Right atrium auricular region (tissue), 2 donors: ENCODE data around the gene SEH1L. TPM values are rescaled to one million over a fixed set of nuclear protein-coding genes. Genes with fewer than 3 reads are reported as not detected.
"Not testable (repeated sequence)": the region's sequence is repeated elsewhere in the genome, so short reads cannot be mapped to it uniquely, and the experiment has no call there.

Source experiments
- DNase-seq: peaks from one replicate; pipeline ENCODE4 v3.0.0-alpha.2; 2019; ENCODE audit warnings: low spot score
- H3K27ac ChIP-seq, 2 donors: fragments of 200-600 bp; sonication (generic); 1 replicate in 1 of 2; 2 replicates in 1 of 2; pipeline ENCODE4 v1.5.1; 2016 to 2019
- H3K27me3 ChIP-seq, 2 donors: fragments of 200-600 bp; sonication (generic); one replicate each; pipeline versions ENCODE4 v1.5.1 to v1.6.0; 2017 to 2019
- H3K36me3 ChIP-seq: fragments of 200-600 bp; sonication (generic); one replicate; pipeline ENCODE4 v1.5.1; 2016
- H3K4me1 ChIP-seq, 2 donors: fragments of 200-600 bp; sonication (generic); one replicate each; pipeline versions ENCODE4 v1.5.1 to v1.6.0; 2017 to 2019
- H3K4me3 ChIP-seq, 2 donors: fragments of 200-600 bp; sonication (generic); 1 replicate in 1 of 2; 2 replicates in 1 of 2; pipeline ENCODE4 v1.5.1; 2017 to 2019; ENCODE audit warnings: mild to moderate bottlenecking in 1 of 2, moderate library complexity in 1 of 2
- H3K9me3 ChIP-seq, 2 donors: fragments of 200-600 bp; sonication (generic); one replicate each; pipeline ENCODE4 v1.5.1; 2019
- CTCF ChIP-seq, 2 donors: fragments of 200-600 bp; sonication (generic); IDR thresholded peaks; one replicate each; pipeline ENCODE4 v1.5.1; 2019; ENCODE audit warnings: antibody characterized with exemption in 2 of 2
- total RNA-seq, 2 donors: library from RNA; depleted of rRNA; stranded (reverse); fragments of >200 nt; gene quantifications; one replicate each; pipeline ENCODE4 v1.1.0, GENCODE V29; 2016

SEH1L gene
- total RNA-seq = 10 to 100 TPM in 1 of 2 donors, 1 to 10 TPM in 1; 7.7 to 17.7 TPM

- Histone ChIP-seq H3K36me3 (no peaks in the 10 kb centered on the region), H3K27me3 (no peaks in the 10 kb centered on the region), H3K4me1 (peaks cover 0 to 29% of the 10 kb centered on the region in 2 donors), H3K9me3 (no peaks in the 10 kb centered on the region), H3K27ac (peak within 1 kb of the TSS; percentile 95 to 99), H3K4me3 (peak within 1 kb of the TSS; percentile 68 to 71)
- DNase-seq = peak; percentile 98
- no peak for TF ChIP-seq CTCF (IDR thresholded peaks at IDR 0.05)
Observed at GRCh38 chr18:12947285-12948049, at the start of gene SEH1L. Gene SEH1L (plus strand): TSS chr18:12948011. CDS start chr18:12948122, 111 bp downstream.

GRCh38 chr18:12901208-12901607 is 46.6 kb upstream of the SEH1L start:
- not testable (repeated sequence) for H3K36me3 ChIP-seq, H3K9me3 ChIP-seq, H3K4me1 ChIP-seq, H3K27me3 ChIP-seq, H3K4me3 ChIP-seq, DNase-seq, H3K27ac ChIP-seq

- no peak overlapping the region for H3K27ac ChIP-seq
- no peaks in the 10 kb centered on the region for H3K36me3 ChIP-seq
- no peak for TF ChIP-seq CTCF (IDR thresholded peaks at IDR 0.05)
- H3K27me3 ChIP-seq = no peaks in the 10 kb centered on the region
- no peaks in the 10 kb centered on the region for H3K9me3 ChIP-seq
- no peak overlapping the region for H3K4me3 ChIP-seq
- DNase-seq = no peak
- H3K4me1 ChIP-seq = peaks cover 0 to 9% of the 10 kb centered on the region in 2 donors
Observed at GRCh38 chr18:12904012-12904516, 43.7 kb upstream of the SEH1L start.

GRCh38 chr18:12906119-12906518 is 41.7 kb upstream of the SEH1L start:
- Histone ChIP-seq H3K9me3 (no peaks in the 10 kb centered on the region), H3K27ac (no peak overlapping the region), H3K36me3 (no peaks in the 10 kb centered on the region), H3K27me3 (no peaks in the 10 kb centered on the region), H3K4me3 (no peak overlapping the region), H3K4me1 (peaks cover 0 to 10% of the 10 kb centered on the region in 2 donors)
- TF ChIP-seq CTCF (IDR thresholded peaks at IDR 0.05) = no peak
- DNase-seq = no peak

- no peaks in the 10 kb centered on the region for H3K9me3 ChIP-seq
- H3K36me3 ChIP-seq = no peaks in the 10 kb centered on the region
- H3K27ac ChIP-seq = peak overlapping the region; percentile 46 to 51
- peaks cover 0 to 16% of the 10 kb centered on the region in 2 donors for H3K4me1 ChIP-seq
- no peak overlapping the region for H3K4me3 ChIP-seq
- TF ChIP-seq CTCF (IDR thresholded peaks at IDR 0.05) = no peak
- H3K27me3 ChIP-seq = no peaks in the 10 kb centered on the region
- DNase-seq = no peak
Observed at GRCh38 chr18:12906773-12907172, 41.0 kb upstream of the SEH1L start.

- H3K4me1 ChIP-seq = peaks cover 0 to 20% of the 10 kb centered on the region in 2 donors
- no peak for TF ChIP-seq CTCF (IDR thresholded peaks at IDR 0.05)
- no peaks in the 10 kb centered on the region for H3K9me3 ChIP-seq
- no peak for DNase-seq
- H3K27ac ChIP-seq = peak overlapping the region; percentile 46 to 51
- peak overlapping the region in 1 of 2 donors; percentile 7 for H3K4me3 ChIP-seq
- no peaks in the 10 kb centered on the region for H3K27me3 ChIP-seq
- no peaks in the 10 kb centered on the region for H3K36me3 ChIP-seq
Observed at GRCh38 chr18:12907258-12907925, 40.4 kb upstream of the SEH1L start.
